Spleen (tissue), 7 donors: ENCODE data around the gene ADCK2.

ENCODE experiments used
- CTCF ChIP-seq, 11 experiments: fragments of 200-600 bp in 7 of 11; fragments of 450-650 bp in 4 of 11; sonication (generic) in 4 of 11; IDR thresholded peaks in 8 of 11; conservative IDR thresholded peaks in 3 of 11; 1 replicate in 7 of 11; 2 replicates in 4 of 11; pipeline versions ENCODE4 v1.4.0 to v1.8.0; 2016 to 2021; ENCODE audit warnings: antibody characterized with exemption in 11 of 11, inconsistent platforms in 4 of 11, mild to moderate bottlenecking in 1 of 11
- POLR2A ChIP-seq, 3 donors: fragments of 450-650 bp; IDR thresholded peaks; one replicate each; pipeline ENCODE4 v1.5.1; 2017; ENCODE audit warnings: antibody characterized with exemption in 3 of 3, mild to moderate bottlenecking in 1 of 3
- POLR2AphosphoS5 ChIP-seq, 3 donors: sonication (generic); formaldehyde crosslinking; IDR thresholded peaks; one replicate each; pipeline ENCODE4 v1.5.1; 2017; ENCODE audit warnings: antibody characterized with exemption in 3 of 3
- donor health status: DM: no; HTN: no; CAD: no; lungs with moderate emphysema.
- donor health status: DM: no; HTN: no; CAD: no.
- donor health status: DM: no; HTN: no; CAD: no.

DNA sequence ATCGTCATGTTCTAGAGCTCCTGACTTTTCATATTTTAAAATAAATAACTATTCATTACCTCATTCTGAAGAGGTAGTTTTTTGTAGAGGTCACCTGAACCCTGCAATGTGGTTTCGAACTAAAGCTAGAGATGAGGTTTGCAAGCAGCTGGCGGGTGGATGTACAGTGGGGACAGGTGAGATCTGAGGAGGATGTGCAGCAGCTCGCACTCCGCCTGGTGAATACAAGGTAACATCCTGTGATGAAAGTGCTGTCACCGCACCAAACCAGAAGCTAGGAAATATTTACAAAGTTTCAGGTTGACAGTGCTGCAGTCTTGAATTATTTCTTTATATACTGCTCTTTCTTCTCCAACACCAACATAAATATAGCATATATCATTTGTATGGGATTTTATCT is 50.3 kb downstream of the ADCK2 start:
- no peak for TF ChIP-seq POLR2A (IDR thresholded peaks at IDR 0.05)
- no peak for TF ChIP-seq CTCF (IDR thresholded peaks at IDR 0.05 in 8 of 11, conservative IDR thresholded peaks at IDR 0.05 in 3 of 11)
- TF ChIP-seq POLR2AphosphoS5 (IDR thresholded peaks at IDR 0.05), result no peak
